ENCODE measurements around the gene CAMTA1. TPM values are rescaled to one million over a fixed set of nuclear protein-coding genes. Genes with fewer than 3 reads are reported as not detected.

Gene CAMTA1
- total and polyA plus RNA-seq, 2 experiments from 2014 or later: 89.0 to 145 TPM

GRCh38 chr1:7007902-7008301 is 222.6 kb downstream of the CAMTA1 start:
- no peak for DNase-seq (ENCODE audit: low spot score)
- H3K9me2 ChIP-seq (replicated peaks; ENCODE audit: insufficient read depth): no peaks in the 10 kb centered on the region
- no peak overlapping the region for H3K4me3 ChIP-seq
- no peak overlapping the region for H3K27ac ChIP-seq
- no peak for TF ChIP-seq EZH2phosphoT487 (IDR thresholded peaks at IDR 0.05; ENCODE audit: low read depth, severe bottlenecking, unreplicated experiment)
- TF ChIP-seq EZH2 (IDR thresholded peaks at IDR 0.05; ENCODE audit: borderline replicate concordance): no peak
- TF ChIP-seq CTCF (IDR thresholded peaks at IDR 0.05; ENCODE audit: poor library complexity): no peak
- no peak overlapping the region for H2AFZ ChIP-seq
- H4K20me1 ChIP-seq (ENCODE audit: insufficient read depth, poor library complexity, severe bottlenecking): no peaks in the 10 kb centered on the region
- no peaks in the 10 kb centered on the region for H3K79me2 ChIP-seq
- no peak overlapping the region for H3K4me2 ChIP-seq
- no peaks in the 10 kb centered on the region for H3K27me3 ChIP-seq
- H3K36me3 ChIP-seq (replicated peaks; ENCODE audit: insufficient read depth, low read depth): no peaks in the 10 kb centered on the region
- WGBS (ENCODE audit: low lambda C conversion rate, missing lambda C conversion rate): 91% methylated on average over 10 of the region's 10 CpGs
- no peaks in the 10 kb centered on the region for H3K4me1 ChIP-seq (ENCODE audit: insufficient read depth)
- no peaks in the 10 kb centered on the region for H3K9me3 ChIP-seq (ENCODE audit: low read depth)

- Histone ChIP-seq H3K9me3 (ENCODE audit: low read depth) (no peaks in the 10 kb centered on the region), H4K20me1 (ENCODE audit: insufficient read depth, poor library complexity, severe bottlenecking) (no peaks in the 10 kb centered on the region), H3K79me2 (no peaks in the 10 kb centered on the region), H3K36me3 (replicated peaks; ENCODE audit: insufficient read depth, low read depth) (no peaks in the 10 kb centered on the region), H3K4me3 (no peak overlapping the region), H3K4me2 (no peak overlapping the region), H3K4me1 (ENCODE audit: insufficient read depth) (no peaks in the 10 kb centered on the region), H2AFZ (no peak overlapping the region), H3K27me3 (no peaks in the 10 kb centered on the region), H3K9me2 (replicated peaks; ENCODE audit: insufficient read depth) (no peaks in the 10 kb centered on the region), H3K27ac (no peak overlapping the region)
- TF ChIP-seq CTCF (IDR thresholded peaks at IDR 0.05; ENCODE audit: poor library complexity) (no peak), EZH2phosphoT487 (IDR thresholded peaks at IDR 0.05; ENCODE audit: low read depth, severe bottlenecking, unreplicated experiment) (no peak), EZH2 (IDR thresholded peaks at IDR 0.05; ENCODE audit: borderline replicate concordance) (no peak)
- WGBS (ENCODE audit: low lambda C conversion rate, missing lambda C conversion rate): 91% methylated on average over 10 of the region's 10 CpGs
- DNase-seq (ENCODE audit: low spot score): no peak
Observed at GRCh38 chr1:7008331-7008730, 223.1 kb downstream of the CAMTA1 start.

GRCh38 chr1:7008975-7009740 is 223.9 kb downstream of the CAMTA1 start:
- no peak overlapping the region for H3K4me3 ChIP-seq
- H3K9me3 ChIP-seq (ENCODE audit: low read depth): no peaks in the 10 kb centered on the region
- no peaks in the 10 kb centered on the region for H3K79me2 ChIP-seq
- TF ChIP-seq EZH2phosphoT487 (IDR thresholded peaks at IDR 0.05; ENCODE audit: low read depth, severe bottlenecking, unreplicated experiment): no peak
- no peak for TF ChIP-seq EZH2 (IDR thresholded peaks at IDR 0.05; ENCODE audit: borderline replicate concordance)
- TF ChIP-seq CTCF (IDR thresholded peaks at IDR 0.05; ENCODE audit: poor library complexity): no peak
- H3K27ac ChIP-seq: no peak overlapping the region
- H4K20me1 ChIP-seq (ENCODE audit: insufficient read depth, poor library complexity, severe bottlenecking): no peaks in the 10 kb centered on the region
- H3K4me2 ChIP-seq: no peak overlapping the region
- H3K36me3 ChIP-seq (replicated peaks; ENCODE audit: insufficient read depth, low read depth): no peaks in the 10 kb centered on the region
- no peak for DNase-seq (ENCODE audit: low spot score)
- H2AFZ ChIP-seq: no peak overlapping the region
- 91% methylated on average over 18 of the region's 18 CpGs for whole genome bisulfite sequencing (ENCODE audit: low lambda C conversion rate, missing lambda C conversion rate)
- H3K27me3 ChIP-seq: no peaks in the 10 kb centered on the region
- no peaks in the 10 kb centered on the region for H3K4me1 ChIP-seq (ENCODE audit: insufficient read depth)
- H3K9me2 ChIP-seq (replicated peaks; ENCODE audit: insufficient read depth): no peaks in the 10 kb centered on the region

Measured in hepatocyte (in vitro differentiated cells).